Endodermal cell (in vitro differentiated cells): ENCODE results near the gene CCDC78. TPM values are rescaled to one million over a fixed set of nuclear protein-coding genes. Genes with fewer than 3 reads are reported as not detected.

Source experiments
- DNase-seq: peaks from one replicate; pipeline ENCODE4 v3.0.0-alpha.2; 2017
- H3K27ac ChIP-seq: 2 replicates; pipeline ENCODE4 v1.5.1; 2013; ENCODE audit warnings: mild to moderate bottlenecking, low read depth, low read length, moderate library complexity
- H3K27me3 ChIP-seq: 2 replicates; pipeline ENCODE4 v1.6.1; 2013; ENCODE audit warnings: mild to moderate bottlenecking, low read length, moderate library complexity; ENCODE audit not compliant: insufficient read depth, control insufficient read depth, poor library complexity, severe bottlenecking
- H3K36me3 ChIP-seq: 2 replicates; pipeline ENCODE4 v1.7.0; 2013; ENCODE audit warnings: mild to moderate bottlenecking, low read length, moderate library complexity; ENCODE audit not compliant: control insufficient read depth, insufficient read depth
- H3K4me1 ChIP-seq: one replicate; pipeline ENCODE4 v1.7.0; 2013; ENCODE audit warnings: low read length; ENCODE audit not compliant: control insufficient read depth, insufficient read depth
- H3K4me3 ChIP-seq: 2 replicates; pipeline ENCODE4 v1.5.1; 2013; ENCODE audit warnings: mild to moderate bottlenecking, low read length, moderate library complexity
- H3K9ac ChIP-seq: 2 replicates; pipeline ENCODE4 v1.6.1; 2013; ENCODE audit warnings: mild to moderate bottlenecking, low read length, moderate library complexity; ENCODE audit not compliant: poor library complexity, severe bottlenecking; ENCODE audit errors: extremely low read depth
- H3K9me3 ChIP-seq: 2 replicates; pipeline ENCODE4 v1.6.1; 2013; ENCODE audit warnings: mild to moderate bottlenecking, low read length, moderate library complexity; ENCODE audit not compliant: control insufficient read depth
- H3K27ac Mint-ChIP-seq: 2 replicates; pipeline ENCODE4 v1.8.0; 2020; ENCODE audit warnings: mixed read lengths
- H3K27me3 Mint-ChIP-seq: 2 replicates; pipeline ENCODE4 v1.8.0; 2021; ENCODE audit warnings: mild to moderate bottlenecking, mixed read lengths; ENCODE audit not compliant: insufficient read depth
- H3K36me3 Mint-ChIP-seq: 2 replicates; pipeline ENCODE4 v1.8.0; 2020; ENCODE audit warnings: low read depth, mixed read lengths
- H3K4me1 Mint-ChIP-seq: 2 replicates; pipeline ENCODE4 v1.8.0; 2020; ENCODE audit warnings: mixed read lengths
- H3K4me3 Mint-ChIP-seq: 2 replicates; pipeline ENCODE4 v1.8.0; 2020; ENCODE audit warnings: mild to moderate bottlenecking, moderate library complexity, mixed read lengths
- H3K9me3 Mint-ChIP-seq: 2 replicates; pipeline ENCODE4 v1.8.0; 2020; ENCODE audit warnings: mild to moderate bottlenecking, mixed read lengths
- WGBS, 2 experiments: methylation state at CpG; one replicate each; pipeline versions ENCODE4 v1.1.5 to v1.1.7; 2013; ENCODE audit warnings: missing lambda C conversion rate in 2 of 2, mixed read lengths in 1 of 2; ENCODE audit not compliant: insufficient coverage in 1 of 2, insufficient read length in 1 of 2; 5-methylcytosine and 5-hydroxymethylcytosine counted together
- total RNA-seq, 2 donors: library from RNA; stranded (reverse); fragmentation: NEBNext Ultra II Directional in 1 of 2; extraction: Animal tissue kit (Norgen Biotek cat#: 25700) in 1 of 2; gene quantifications; 2 replicates in 1 of 2; 3 replicates in 1 of 2; pipeline ENCODE4 v1.2.1, GENCODE V29; 2021
- TF ChIP-seq, protein P1 (sequence below): fragments of 200-600 bp; sonication (generic); conservative IDR thresholded peaks from 2 replicates; pipeline ENCODE4 v1.5.0; 2021; ENCODE audit warnings: antibody characterized with exemption, mild to moderate bottlenecking

The CCDC78 gene
- total RNA-seq, 2 donors from 2014 or later: 6.5 to 8.1 TPM

GRCh38 chr16:767743-768235 is 41.5 kb upstream of the CCDC78 start:
- no peak overlapping the region for H3K9ac ChIP-seq
- H3K27me3 ChIP-seq: no peaks in the 10 kb centered on the region
- WGBS, 2 experiments: 83 to 87% methylated on average over 4 to 5 of the region's 38 CpGs
- no peaks in the 10 kb centered on the region for H3K4me1 Mint-ChIP-seq
- no peak for DNase-seq
- no peaks in the 10 kb centered on the region for H3K9me3 ChIP-seq
- H3K27me3 Mint-ChIP-seq: no peaks in the 10 kb centered on the region
- no peak overlapping the region for H3K4me3 ChIP-seq
- H3K36me3 Mint-ChIP-seq: no peaks in the 10 kb centered on the region
- TF ChIP-seq, protein P1, sequence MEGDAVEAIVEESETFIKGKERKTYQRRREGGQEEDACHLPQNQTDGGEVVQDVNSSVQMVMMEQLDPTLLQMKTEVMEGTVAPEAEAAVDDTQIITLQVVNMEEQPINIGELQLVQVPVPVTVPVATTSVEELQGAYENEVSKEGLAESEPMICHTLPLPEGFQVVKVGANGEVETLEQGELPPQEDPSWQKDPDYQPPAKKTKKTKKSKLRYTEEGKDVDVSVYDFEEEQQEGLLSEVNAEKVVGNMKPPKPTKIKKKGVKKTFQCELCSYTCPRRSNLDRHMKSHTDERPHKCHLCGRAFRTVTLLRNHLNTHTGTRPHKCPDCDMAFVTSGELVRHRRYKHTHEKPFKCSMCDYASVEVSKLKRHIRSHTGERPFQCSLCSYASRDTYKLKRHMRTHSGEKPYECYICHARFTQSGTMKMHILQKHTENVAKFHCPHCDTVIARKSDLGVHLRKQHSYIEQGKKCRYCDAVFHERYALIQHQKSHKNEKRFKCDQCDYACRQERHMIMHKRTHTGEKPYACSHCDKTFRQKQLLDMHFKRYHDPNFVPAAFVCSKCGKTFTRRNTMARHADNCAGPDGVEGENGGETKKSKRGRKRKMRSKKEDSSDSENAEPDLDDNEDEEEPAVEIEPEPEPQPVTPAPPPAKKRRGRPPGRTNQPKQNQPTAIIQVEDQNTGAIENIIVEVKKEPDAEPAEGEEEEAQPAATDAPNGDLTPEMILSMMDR: no peak
- no peaks in the 10 kb centered on the region for H3K4me1 ChIP-seq
- no peak overlapping the region for H3K27ac Mint-ChIP-seq
- no peaks in the 10 kb centered on the region for H3K36me3 ChIP-seq
- H3K4me3 Mint-ChIP-seq: no peak overlapping the region
- no peak overlapping the region for H3K27ac ChIP-seq
- no peaks in the 10 kb centered on the region for H3K9me3 Mint-ChIP-seq

DNA sequence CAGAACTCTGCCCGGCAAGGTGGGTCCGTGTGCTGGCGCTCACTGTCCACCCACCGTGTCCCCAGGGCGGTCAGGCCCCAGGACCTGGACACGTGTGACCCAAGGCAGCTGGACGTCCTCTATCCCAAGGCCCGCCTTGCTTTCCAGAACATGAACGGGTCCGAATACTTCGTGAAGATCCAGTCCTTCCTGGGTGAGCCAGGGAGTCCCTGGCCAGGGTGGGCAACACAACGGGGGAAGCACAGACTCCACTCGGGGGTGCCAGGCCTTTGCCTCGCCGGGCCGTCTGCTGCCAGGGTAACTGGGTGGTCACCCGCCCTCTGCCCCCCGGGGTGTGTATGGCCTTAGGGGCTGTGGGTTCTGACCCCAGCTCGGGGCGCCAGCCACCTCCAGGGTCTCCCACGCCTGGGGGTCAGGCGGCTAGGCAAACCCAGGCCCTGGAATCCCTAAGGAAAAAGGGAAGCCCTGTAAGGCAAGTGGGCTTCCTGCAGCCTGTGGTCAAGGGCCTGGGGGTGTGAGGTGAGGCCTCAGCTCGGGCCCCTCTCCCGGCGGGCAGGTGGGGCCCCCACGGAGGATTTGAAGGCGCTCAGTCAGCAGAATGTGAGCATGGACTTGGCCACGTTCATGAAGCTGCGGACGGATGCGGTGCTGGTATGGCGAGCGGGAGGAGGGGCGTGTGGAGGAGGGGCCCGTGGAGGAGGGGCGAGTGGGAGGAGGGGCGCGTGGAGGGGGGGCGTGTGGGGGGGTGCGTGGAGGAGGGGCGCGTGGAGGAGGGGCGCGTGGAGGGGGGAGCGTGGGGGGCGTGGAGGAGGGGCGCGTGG is 40.8 kb upstream of the CCDC78 start:
- Histone ChIP-seq H3K9me3 (no peaks in the 10 kb centered on the region), H3K27me3 (no peaks in the 10 kb centered on the region), H3K27ac (no peak overlapping the region), H3K4me3 (no peak overlapping the region), H3K36me3 (no peaks in the 10 kb centered on the region), H3K4me1 (no peaks in the 10 kb centered on the region), H3K9ac (no peak overlapping the region)
- Mint-ChIP-seq H3K9me3 (no peaks in the 10 kb centered on the region), H3K4me1 (no peaks in the 10 kb centered on the region), H3K36me3 (no peaks in the 10 kb centered on the region), H3K4me3 (no peak overlapping the region), H3K27me3 (no peaks in the 10 kb centered on the region), H3K27ac (no peak overlapping the region)
- WGBS, 2 experiments: 87 to 94% methylated on average over 13 to 31 of the region's 48 CpGs
- TF ChIP-seq, protein P1: no peak
- DNase-seq: no peak

GRCh38 chr16:766008-766819 is 40.0 kb upstream of the CCDC78 start:
- no peaks in the 10 kb centered on the region for H3K27me3 ChIP-seq
- no peak overlapping the region for H3K4me3 ChIP-seq
- Mint-ChIP-seq H3K27me3 (no peaks in the 10 kb centered on the region), H3K9me3 (no peaks in the 10 kb centered on the region), H3K27ac (no peak overlapping the region), H3K4me1 (no peaks in the 10 kb centered on the region), H3K36me3 (no peaks in the 10 kb centered on the region), H3K4me3 (no peak overlapping the region)
- no peaks in the 10 kb centered on the region for H3K9me3 ChIP-seq
- DNase-seq: no peak
- H3K4me1 ChIP-seq: no peaks in the 10 kb centered on the region
- H3K27ac ChIP-seq: no peak overlapping the region
- H3K9ac ChIP-seq: no peak overlapping the region
- TF ChIP-seq, protein P1: no peak
- no peaks in the 10 kb centered on the region for H3K36me3 ChIP-seq
- 94 to 97% methylated on average over 25 to 29 of the region's 29 CpGs for WGBS, 2 experiments
